ENCODE results near the gene BSCL2. TPM values are rescaled to one million over a fixed set of nuclear protein-coding genes. Genes with fewer than 3 reads are reported as not detected.
"Not testable (repeated sequence)": the region's sequence is repeated elsewhere in the genome, so short reads cannot be mapped to it uniquely, and the experiment has no call there.

The BSCL2 gene
- total and polyA plus RNA-seq, 2 experiments from 2014 or later: 70.3 to 79.2 TPM

GRCh38 chr11:62654297-62654696 is 52.9 kb downstream of the BSCL2 start:
- Histone ChIP-seq H3K4me3 (no peak overlapping the region), H3K4me1 (ENCODE audit: low read depth) (no peaks in the 10 kb centered on the region), H3K9me3 (ENCODE audit: low read depth) (no peaks in the 10 kb centered on the region), H3K27ac (no peak overlapping the region), H3K36me3 (peaks cover 5% of the 10 kb centered on the region), H3K27me3 (no peaks in the 10 kb centered on the region)
- TF ChIP-seq CTCF (IDR thresholded peaks at IDR 0.05; ENCODE audit: low read depth, low read length): no peak
- DNase-seq (ENCODE audit: low read depth in 1 of 2, low spot score in 1 of 2): no peak

GRCh38 chr11:62652161-62653006 is 54.8 kb downstream of the BSCL2 start:
- peak overlapping the region; percentile 90 for H3K27ac ChIP-seq
- H3K36me3 ChIP-seq: peaks cover 15% of the 10 kb centered on the region
- no peak for TF ChIP-seq CTCF (IDR thresholded peaks at IDR 0.05; ENCODE audit: low read depth, low read length)
- H3K4me3 ChIP-seq: peak overlapping the region; percentile 69
- no peak for DNase-seq (ENCODE audit: low read depth in 1 of 2, low spot score in 1 of 2)
- H3K9me3 ChIP-seq (ENCODE audit: low read depth): no peaks in the 10 kb centered on the region
- H3K27me3 ChIP-seq: no peaks in the 10 kb centered on the region
- no peaks in the 10 kb centered on the region for H3K4me1 ChIP-seq (ENCODE audit: low read depth)

- H3K27ac ChIP-seq; H3K4me1 ChIP-seq (ENCODE audit: low read depth); DNase-seq (ENCODE audit: low read depth in 1 of 2, low spot score in 1 of 2); H3K4me3 ChIP-seq; H3K9me3 ChIP-seq (ENCODE audit: low read depth); H3K27me3 ChIP-seq: not testable (repeated sequence)
- H3K36me3 ChIP-seq: peaks cover 15% of the 10 kb centered on the region
Observed at GRCh38 chr11:62650283-62650682, 56.9 kb downstream of the BSCL2 start.

GRCh38 chr11:62649486-62649885 is 57.7 kb downstream of the BSCL2 start:
- Histone ChIP-seq H3K27me3 (no peaks in the 10 kb centered on the region), H3K27ac (no peak overlapping the region), H3K36me3 (peaks cover 15% of the 10 kb centered on the region), H3K4me3 (no peak overlapping the region), H3K4me1 (ENCODE audit: low read depth) (peaks cover 4% of the 10 kb centered on the region), H3K9me3 (ENCODE audit: low read depth) (no peaks in the 10 kb centered on the region)
- DNase-seq (ENCODE audit: low read depth in 1 of 2, low spot score in 1 of 2): no peak
- no peak for TF ChIP-seq CTCF (IDR thresholded peaks at IDR 0.05; ENCODE audit: low read depth, low read length)

- no peak for DNase-seq (ENCODE audit: low read depth in 1 of 2, low spot score in 1 of 2)
- H3K4me3 ChIP-seq: no peak overlapping the region
- no peak for TF ChIP-seq CTCF (IDR thresholded peaks at IDR 0.05; ENCODE audit: low read depth, low read length)
- no peaks in the 10 kb centered on the region for H3K27me3 ChIP-seq
- H3K4me1 ChIP-seq (ENCODE audit: low read depth): peaks cover 4% of the 10 kb centered on the region
- H3K9me3 ChIP-seq (ENCODE audit: low read depth): no peaks in the 10 kb centered on the region
- no peak overlapping the region for H3K27ac ChIP-seq
- H3K36me3 ChIP-seq: peaks cover 15% of the 10 kb centered on the region
Observed at GRCh38 chr11:62648967-62649364, 58.3 kb downstream of the BSCL2 start.

- H3K4me1 ChIP-seq (ENCODE audit: low read depth): peaks cover 4% of the 10 kb centered on the region
- no peak for DNase-seq (ENCODE audit: low read depth in 1 of 2, low spot score in 1 of 2)
- H3K27ac ChIP-seq: no peak overlapping the region
- no peaks in the 10 kb centered on the region for H3K27me3 ChIP-seq
- H3K9me3 ChIP-seq (ENCODE audit: low read depth): no peaks in the 10 kb centered on the region
- no peak overlapping the region for H3K4me3 ChIP-seq
- peaks cover 15% of the 10 kb centered on the region for H3K36me3 ChIP-seq
- no peak for TF ChIP-seq CTCF (IDR thresholded peaks at IDR 0.05; ENCODE audit: low read depth, low read length)
Observed at GRCh38 chr11:62648185-62648966, 58.8 kb downstream of the BSCL2 start.
